AG04450 (cell line): Measurements from ENCODE around the gene CCNB2. TPM values are rescaled to one million over a fixed set of nuclear protein-coding genes. Genes with fewer than 3 reads are reported as not detected.
"Not testable (repeated sequence)": the region's sequence is repeated elsewhere in the genome, so short reads cannot be mapped to it uniquely, and the experiment has no call there.

ENCODE experiments used
- CTCF ChIA-PET: fragments of 300-600, 350-600 bp; formaldehyde crosslinking; extraction: SDS; loops from one replicate; lab custom pipeline; 2022; ENCODE audit warnings: antibody characterized with exemption, inconsistent platforms; lab: Charles Lee
- POLR2A ChIA-PET: fragments of 350-600 bp; formaldehyde crosslinking; extraction: SDS; loops from one replicate; lab custom pipeline; 2021; ENCODE audit warnings: antibody characterized with exemption, inconsistent platforms; lab: Yijun Ruan, JAX
- DNase-seq: peaks from one replicate; pipeline ENCODE4 v3.0.0-alpha.2; 2011; ENCODE audit warnings: low read depth, low spot score
- H3K27ac ChIP-seq: one replicate; pipeline ENCODE4 v1.5.1; 2012; ENCODE audit warnings: low read depth, low read length, control low read depth
- H3K27me3 ChIP-seq: one replicate; pipeline ENCODE4 v1.6.0; 2012; ENCODE audit warnings: low read length; ENCODE audit not compliant: control insufficient read depth, insufficient read depth
- H3K4me3 ChIP-seq: 2 replicates; pipeline ENCODE4 v1.5.1; 2011; ENCODE audit warnings: mild to moderate bottlenecking, low read depth, low read length, control low read depth
- H3K9me3 ChIP-seq: 2 replicates; pipeline ENCODE4 v1.5.1; 2012; ENCODE audit warnings: low read length; ENCODE audit not compliant: control insufficient read depth, insufficient read depth
- polyA plus RNA-seq: library from polyadenylated mRNA; depleted of rRNA; stranded (reverse); fragments of >200 nt; gene quantifications from 2 replicates; pipeline ENCODE4 v1.2.3, GENCODE V29; 2011
- TF ChIP-seq, protein P1 (sequence below): IDR thresholded peaks from 2 replicates; pipeline ENCODE4 v1.5.1; 2011; ENCODE audit warnings: low read depth, low read length, control low read depth, inconsistent platforms

CCNB2 gene
- polyA plus RNA-seq, 1 experiment = 25.9 TPM

DNA sequence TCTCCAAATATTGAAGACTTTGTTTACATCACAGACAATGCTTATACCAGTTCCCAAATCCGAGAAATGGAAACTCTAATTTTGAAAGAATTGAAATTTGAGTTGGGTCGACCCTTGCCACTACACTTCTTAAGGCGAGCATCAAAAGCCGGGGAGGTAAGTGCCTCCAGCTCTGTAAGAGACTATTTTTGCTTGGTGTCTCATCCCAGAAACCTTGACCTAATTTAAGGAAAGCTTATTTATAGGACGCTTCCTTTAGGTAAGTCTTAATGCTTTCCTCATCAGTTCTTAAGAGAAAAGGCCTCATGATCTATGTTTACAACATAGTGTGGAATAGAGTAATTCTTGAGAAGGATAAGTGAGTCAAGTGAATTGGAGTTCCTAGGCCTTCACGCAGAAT lies 11.8 kb downstream of the CCNB2 start:
- H3K9me3 ChIP-seq = no peaks in the 10 kb centered on the region
- POLR2A ChIA-PET = no interaction called here
- no peak overlapping the region for H3K27ac ChIP-seq
- H3K4me3 ChIP-seq = no peak overlapping the region
- no peak for DNase-seq
- H3K27me3 ChIP-seq = no peaks in the 10 kb centered on the region
- TF ChIP-seq, protein P1, sequence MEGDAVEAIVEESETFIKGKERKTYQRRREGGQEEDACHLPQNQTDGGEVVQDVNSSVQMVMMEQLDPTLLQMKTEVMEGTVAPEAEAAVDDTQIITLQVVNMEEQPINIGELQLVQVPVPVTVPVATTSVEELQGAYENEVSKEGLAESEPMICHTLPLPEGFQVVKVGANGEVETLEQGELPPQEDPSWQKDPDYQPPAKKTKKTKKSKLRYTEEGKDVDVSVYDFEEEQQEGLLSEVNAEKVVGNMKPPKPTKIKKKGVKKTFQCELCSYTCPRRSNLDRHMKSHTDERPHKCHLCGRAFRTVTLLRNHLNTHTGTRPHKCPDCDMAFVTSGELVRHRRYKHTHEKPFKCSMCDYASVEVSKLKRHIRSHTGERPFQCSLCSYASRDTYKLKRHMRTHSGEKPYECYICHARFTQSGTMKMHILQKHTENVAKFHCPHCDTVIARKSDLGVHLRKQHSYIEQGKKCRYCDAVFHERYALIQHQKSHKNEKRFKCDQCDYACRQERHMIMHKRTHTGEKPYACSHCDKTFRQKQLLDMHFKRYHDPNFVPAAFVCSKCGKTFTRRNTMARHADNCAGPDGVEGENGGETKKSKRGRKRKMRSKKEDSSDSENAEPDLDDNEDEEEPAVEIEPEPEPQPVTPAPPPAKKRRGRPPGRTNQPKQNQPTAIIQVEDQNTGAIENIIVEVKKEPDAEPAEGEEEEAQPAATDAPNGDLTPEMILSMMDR = no peak
- CTCF ChIA-PET = no interaction called here

- no peak overlapping the region for H3K27ac ChIP-seq
- ChIA-PET CTCF (interaction anchor here (1.2 kb wide), 1 partner anchor 127 kb away, joined by 3 read pairs; no protein-coding TSS in a partner anchor), POLR2A (no interaction called here)
- no peak overlapping the region for H3K4me3 ChIP-seq
- no peaks in the 10 kb centered on the region for H3K9me3 ChIP-seq
- H3K27me3 ChIP-seq = no peaks in the 10 kb centered on the region
- TF ChIP-seq, protein P1 = no peak
- no peak for DNase-seq
Measured at GRCh38 chr15:59119625-59120024, 14.7 kb downstream of the CCNB2 start.

GRCh38 chr15:59120937-59121336 lies 16.0 kb downstream of the CCNB2 start:
- no peak overlapping the region for H3K4me3 ChIP-seq
- TF ChIP-seq, protein P1 = no peak
- POLR2A ChIA-PET = no interaction called here
- no peak for DNase-seq
- CTCF ChIA-PET = interaction anchor here (1.2 kb wide), 1 partner anchor 126 kb away, joined by 3 read pairs; no protein-coding TSS in a partner anchor
- no peak overlapping the region for H3K27ac ChIP-seq
- no peaks in the 10 kb centered on the region for H3K9me3 ChIP-seq
- H3K27me3 ChIP-seq = no peaks in the 10 kb centered on the region

- no peak overlapping the region for H3K4me3 ChIP-seq
- CTCF ChIA-PET = no interaction called here
- POLR2A ChIA-PET = no interaction called here
- H3K27ac ChIP-seq = no peak overlapping the region
- TF ChIP-seq, protein P1 = no peak
- DNase-seq = no peak
- no peaks in the 10 kb centered on the region for H3K9me3 ChIP-seq
- no peaks in the 10 kb centered on the region for H3K27me3 ChIP-seq
Measured at GRCh38 chr15:59124261-59124660, 19.3 kb downstream of the CCNB2 start.

- H3K27me3 ChIP-seq, H3K4me3 ChIP-seq, H3K27ac ChIP-seq, DNase-seq, H3K9me3 ChIP-seq, POLR2A ChIA-PET: not testable (repeated sequence)
- CTCF ChIA-PET = interaction anchor here (1.1 kb wide), 1 partner anchor 139 kb away, joined by 3 read pairs; no protein-coding TSS in a partner anchor
Measured at GRCh38 chr15:59125683-59126082, 20.7 kb downstream of the CCNB2 start.

- POLR2A ChIA-PET, H3K4me3 ChIP-seq, H3K27ac ChIP-seq, H3K27me3 ChIP-seq, DNase-seq, H3K9me3 ChIP-seq, CTCF ChIA-PET: not testable (repeated sequence)
Measured at GRCh38 chr15:59127255-59127654, 22.3 kb downstream of the CCNB2 start.
